Measurements from ENCODE around the gene MGARP.
"Not testable (repeated sequence)": the region's sequence is repeated elsewhere in the genome, so short reads cannot be mapped to it uniquely, and the experiment has no call there.

Gene MGARP

DNA sequence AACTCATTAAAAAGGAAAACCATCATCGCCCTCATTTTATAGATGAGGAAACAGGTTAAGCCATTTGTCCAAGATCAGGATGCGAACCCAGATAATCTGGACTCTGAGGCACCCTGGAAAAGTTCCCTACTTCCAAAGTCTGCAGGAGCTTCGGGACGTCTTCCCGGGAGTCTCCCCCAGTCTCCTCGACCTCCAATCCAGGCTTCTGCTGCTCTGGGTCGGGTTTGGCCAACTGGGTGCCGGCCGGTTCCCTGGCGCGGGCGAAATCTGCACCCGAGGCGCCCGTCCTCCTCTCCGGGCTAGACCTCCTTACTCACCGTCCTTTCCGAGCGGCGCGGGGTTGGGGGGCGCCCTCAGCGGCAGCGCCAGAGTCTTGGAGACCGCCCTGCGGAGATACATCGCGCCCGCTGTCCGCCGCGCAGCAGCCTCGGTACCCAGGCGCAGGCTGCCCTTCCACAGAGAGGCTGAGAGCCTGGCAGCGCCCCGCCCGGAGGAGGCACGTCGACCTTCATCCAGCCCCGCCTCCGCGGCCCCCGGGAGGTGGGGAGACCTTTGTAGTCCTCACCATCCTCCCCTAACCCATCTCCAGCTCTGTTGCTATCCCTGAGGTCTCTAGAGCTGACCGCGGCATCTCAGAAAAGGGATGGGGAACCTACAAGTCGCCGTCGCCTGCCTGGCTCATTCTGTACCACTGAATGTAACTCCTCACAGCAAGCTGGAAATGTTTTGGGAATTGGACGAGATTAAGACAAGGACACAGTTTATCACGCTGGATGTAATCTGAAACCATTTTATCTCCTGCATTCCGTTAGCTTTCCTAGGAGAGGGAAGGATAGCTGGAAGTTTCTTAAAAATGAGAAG, at the start of gene MGARP:
MGARP (minus strand) TSS at position 466 of the 861 bp plus-strand sequence; CDS start at position 399, 67 bp downstream.
- in situ Hi-C loops (cut with HindIII; ENCODE audit: low pct_ligation_motif_present, low pct_unique_long_range_greater_than_20kb, low sequenced_read_pairs) = no loop called here
- peak; percentile 33 for DNase-seq

DNA sequence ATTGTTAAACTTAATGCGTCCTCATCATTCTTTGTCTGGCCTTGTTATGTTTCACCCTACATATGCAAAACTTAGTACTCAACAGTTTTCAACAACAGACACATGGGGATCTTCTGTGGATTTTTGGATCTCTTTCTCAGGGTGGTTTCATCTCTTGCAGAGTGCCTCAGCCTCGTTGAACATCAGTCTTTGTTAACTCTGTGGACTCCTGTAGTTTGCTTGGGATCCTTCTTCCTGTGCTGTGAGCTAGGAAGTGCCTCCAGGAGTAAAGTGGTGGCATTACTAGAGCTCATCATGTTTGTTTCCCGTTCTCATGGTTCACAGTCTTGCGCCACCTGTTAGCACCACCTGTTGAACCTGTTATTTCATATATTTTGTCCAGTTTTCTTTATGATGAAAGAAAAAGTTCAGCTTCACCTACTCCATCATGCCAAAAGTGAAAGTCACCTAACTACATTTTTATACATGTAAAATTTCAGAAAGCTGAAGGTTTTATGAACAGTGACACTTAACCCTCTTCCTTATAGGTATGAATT, 49.7 kb upstream of the MGARP start:
- no peak for DNase-seq
- in situ Hi-C loops (cut with HindIII; ENCODE audit: low pct_ligation_motif_present, low pct_unique_long_range_greater_than_20kb, low sequenced_read_pairs) = no loop called here

GRCh38 chr4:139324620-139325019, 44.6 kb upstream of the MGARP start:
- no peak for DNase-seq
- in situ Hi-C loops (cut with HindIII; ENCODE audit: low pct_ligation_motif_present, low pct_unique_long_range_greater_than_20kb, low sequenced_read_pairs) = no loop called here

DNA sequence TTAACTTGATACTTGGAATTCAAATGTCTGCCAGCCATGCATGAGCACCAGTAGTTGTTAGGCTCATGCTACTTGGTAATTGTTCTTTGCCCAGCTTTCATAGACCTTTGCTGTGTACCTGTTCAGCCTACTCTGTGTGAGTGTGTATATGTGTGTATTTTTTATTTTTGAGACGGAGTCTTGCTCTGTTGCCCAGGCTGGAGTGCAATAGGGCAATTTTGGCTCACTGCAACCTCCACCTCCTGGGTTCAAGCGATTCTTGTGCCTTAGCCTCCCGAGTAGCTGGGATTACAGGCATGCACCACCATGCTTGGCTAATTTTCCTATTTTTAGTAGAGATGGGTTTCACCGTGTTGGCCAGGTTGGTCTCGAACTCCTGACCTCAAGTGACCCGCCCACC, 42.5 kb upstream of the MGARP start:
- DNase-seq; in situ Hi-C loops (cut with HindIII; ENCODE audit: low pct_ligation_motif_present, low pct_unique_long_range_greater_than_20kb, low sequenced_read_pairs): not testable (repeated sequence)

- DNase-seq; in situ Hi-C loops (cut with HindIII; ENCODE audit: low pct_ligation_motif_present, low pct_unique_long_range_greater_than_20kb, low sequenced_read_pairs): not testable (repeated sequence)
Measured at GRCh38 chr4:139322070-139322469, 42.0 kb upstream of the MGARP start.

GRCh38 chr4:139319571-139319970, 39.5 kb upstream of the MGARP start:
- DNase-seq = no peak
- in situ Hi-C loops (cut with HindIII; ENCODE audit: low pct_ligation_motif_present, low pct_unique_long_range_greater_than_20kb, low sequenced_read_pairs) = no loop called here

DNA sequence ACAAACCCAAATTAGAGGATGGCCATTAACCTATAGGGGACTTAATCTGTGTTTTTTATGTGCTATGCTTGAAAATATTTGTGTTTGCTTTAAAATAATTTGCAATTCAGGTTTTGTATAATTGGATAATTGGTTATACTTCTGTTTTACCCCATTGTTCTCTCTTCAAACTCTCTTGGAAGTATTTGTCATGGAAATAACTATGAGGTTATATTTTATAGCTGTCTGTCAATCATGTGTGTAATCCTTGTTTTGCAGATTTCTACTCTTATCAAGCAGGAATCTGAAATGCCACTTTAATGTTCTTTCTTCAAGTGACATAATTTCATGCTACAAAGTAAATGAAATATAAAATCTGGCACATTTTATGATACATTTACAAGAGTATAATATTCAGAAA, 37.6 kb upstream of the MGARP start:
- DNase-seq = no peak
- in situ Hi-C loops (cut with HindIII; ENCODE audit: low pct_ligation_motif_present, low pct_unique_long_range_greater_than_20kb, low sequenced_read_pairs) = no loop called here

GRCh38 chr4:139316733-139317132, 36.7 kb upstream of the MGARP start:
- no peak for DNase-seq
- in situ Hi-C loops (cut with HindIII; ENCODE audit: low pct_ligation_motif_present, low pct_unique_long_range_greater_than_20kb, low sequenced_read_pairs) = no loop called here

- in situ Hi-C loops (cut with HindIII; ENCODE audit: low pct_ligation_motif_present, low pct_unique_long_range_greater_than_20kb, low sequenced_read_pairs) = no loop called here
- no peak for DNase-seq
Measured at GRCh38 chr4:139315221-139315675, 35.2 kb upstream of the MGARP start.

DNA sequence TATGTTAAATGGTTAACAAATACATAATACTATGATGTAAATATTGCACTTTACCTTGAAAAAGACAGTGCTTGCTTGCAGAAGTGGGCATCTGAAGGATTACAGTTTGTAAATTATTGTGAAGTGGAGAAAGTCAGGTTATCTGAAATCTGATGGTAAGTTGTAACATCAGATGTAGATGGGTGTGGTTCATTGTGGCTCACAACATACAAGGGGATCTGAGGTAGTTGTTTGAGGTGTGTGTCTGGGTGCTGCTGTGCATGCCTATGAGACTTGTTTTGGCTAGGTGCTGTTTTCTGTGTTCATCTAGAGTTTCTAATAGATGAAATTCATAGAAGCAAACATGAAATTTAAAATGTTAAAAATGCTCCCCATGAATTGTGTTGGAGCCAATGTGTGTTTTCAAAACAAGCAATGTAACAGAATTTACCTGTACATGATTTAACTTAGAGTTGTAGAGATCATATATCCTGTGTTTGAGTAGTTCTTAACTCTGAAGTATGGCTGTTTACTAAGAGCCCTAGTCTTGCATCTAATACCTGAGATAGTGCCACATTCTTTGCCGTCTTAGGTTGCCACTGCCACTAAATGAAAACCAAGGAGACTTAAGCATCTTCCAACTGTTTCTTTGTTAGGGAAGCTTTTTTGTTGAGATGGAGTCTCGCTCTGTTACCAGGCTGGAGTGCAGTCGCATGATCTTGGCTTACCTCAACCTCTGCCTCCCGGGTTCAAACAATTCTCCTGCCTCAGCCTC, 34.2 kb upstream of the MGARP start:
- DNase-seq = no peak

GRCh38 chr4:139313414-139313813, 33.4 kb upstream of the MGARP start:
- in situ Hi-C loops (cut with HindIII; ENCODE audit: low pct_ligation_motif_present, low pct_unique_long_range_greater_than_20kb, low sequenced_read_pairs); DNase-seq: not testable (repeated sequence)

More for the DNA sequence above, 34.2 kb upstream of the MGARP start:
- in situ Hi-C loops (cut with HindIII; ENCODE audit: low pct_ligation_motif_present, low pct_unique_long_range_greater_than_20kb, low sequenced_read_pairs) = no loop called here

DNA sequence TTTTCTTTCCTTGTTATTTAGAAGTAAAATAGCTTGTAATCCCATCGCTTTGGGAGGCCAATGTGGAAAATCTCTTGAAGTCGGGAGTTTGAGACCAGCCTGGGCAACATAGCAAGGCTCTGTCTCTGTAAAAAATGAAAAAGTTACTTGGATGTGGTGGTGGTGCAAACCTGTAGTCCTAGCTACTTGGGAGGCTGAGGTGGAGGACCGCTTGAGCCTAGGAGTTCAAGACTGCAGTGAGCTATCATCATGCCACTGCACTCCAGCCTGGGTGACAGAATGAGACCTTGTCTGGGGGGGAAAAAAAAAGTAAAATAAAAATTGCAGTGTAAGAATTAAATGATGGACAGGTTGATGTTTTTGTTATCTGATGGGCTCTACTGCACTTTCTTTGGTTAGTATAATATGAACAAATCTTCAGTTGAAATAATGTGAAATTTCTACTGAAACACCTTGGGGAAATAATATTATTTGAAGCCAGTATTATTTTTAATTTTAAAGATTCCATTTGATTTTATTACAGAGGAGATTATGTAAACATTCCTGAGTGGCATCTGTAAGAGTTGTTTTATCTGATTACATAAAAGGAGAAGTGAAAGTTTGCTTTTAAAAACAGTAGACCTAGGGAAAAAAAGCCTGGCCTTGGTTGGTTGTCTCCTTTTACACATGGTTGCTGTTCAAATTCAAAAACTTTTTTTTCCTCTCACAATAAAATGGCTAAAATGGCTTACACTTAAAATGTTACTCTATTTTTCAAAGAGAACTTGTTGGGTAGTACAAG, 32.7 kb upstream of the MGARP start:
- no peak for DNase-seq
- in situ Hi-C loops (cut with HindIII; ENCODE audit: low pct_ligation_motif_present, low pct_unique_long_range_greater_than_20kb, low sequenced_read_pairs) = no loop called here

DNA sequence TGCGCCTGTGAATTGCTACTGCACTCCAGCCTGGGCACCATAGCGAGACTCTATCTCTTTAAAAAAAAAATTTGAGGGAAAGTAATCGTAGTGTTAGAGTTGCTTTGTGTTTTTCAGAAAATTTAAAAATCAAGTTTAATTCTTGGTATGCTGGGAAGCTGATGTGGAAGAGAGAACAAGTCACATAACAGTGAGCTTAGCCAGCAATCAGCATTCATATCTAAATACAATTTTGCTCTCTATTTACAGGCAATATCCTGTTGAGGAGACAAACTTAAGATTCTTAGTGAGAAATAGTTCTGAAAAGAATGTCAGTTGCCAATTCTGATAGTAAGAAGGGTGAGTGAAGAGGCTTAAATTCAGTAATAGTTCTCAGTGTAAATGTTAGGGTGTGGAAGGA, 31.9 kb upstream of the MGARP start:
- in situ Hi-C loops (cut with HindIII; ENCODE audit: low pct_ligation_motif_present, low pct_unique_long_range_greater_than_20kb, low sequenced_read_pairs) = no loop called here
- no peak for DNase-seq

GRCh38 chr4:139304920-139305319, 24.9 kb upstream of the MGARP start:
- in situ Hi-C loops (cut with HindIII; ENCODE audit: low pct_ligation_motif_present, low pct_unique_long_range_greater_than_20kb, low sequenced_read_pairs) = no loop called here
- DNase-seq = no peak

- in situ Hi-C loops (cut with HindIII; ENCODE audit: low pct_ligation_motif_present, low pct_unique_long_range_greater_than_20kb, low sequenced_read_pairs) = no loop called here
- peak; percentile 56 for DNase-seq
Measured at GRCh38 chr4:139301821-139302611, 22.0 kb upstream of the MGARP start, which contains the start of gene NDUFC1. Gene NDUFC1 (minus strand): TSS chr4:139302477. CDS start chr4:139295798, 6,679 bp downstream.

DNA sequence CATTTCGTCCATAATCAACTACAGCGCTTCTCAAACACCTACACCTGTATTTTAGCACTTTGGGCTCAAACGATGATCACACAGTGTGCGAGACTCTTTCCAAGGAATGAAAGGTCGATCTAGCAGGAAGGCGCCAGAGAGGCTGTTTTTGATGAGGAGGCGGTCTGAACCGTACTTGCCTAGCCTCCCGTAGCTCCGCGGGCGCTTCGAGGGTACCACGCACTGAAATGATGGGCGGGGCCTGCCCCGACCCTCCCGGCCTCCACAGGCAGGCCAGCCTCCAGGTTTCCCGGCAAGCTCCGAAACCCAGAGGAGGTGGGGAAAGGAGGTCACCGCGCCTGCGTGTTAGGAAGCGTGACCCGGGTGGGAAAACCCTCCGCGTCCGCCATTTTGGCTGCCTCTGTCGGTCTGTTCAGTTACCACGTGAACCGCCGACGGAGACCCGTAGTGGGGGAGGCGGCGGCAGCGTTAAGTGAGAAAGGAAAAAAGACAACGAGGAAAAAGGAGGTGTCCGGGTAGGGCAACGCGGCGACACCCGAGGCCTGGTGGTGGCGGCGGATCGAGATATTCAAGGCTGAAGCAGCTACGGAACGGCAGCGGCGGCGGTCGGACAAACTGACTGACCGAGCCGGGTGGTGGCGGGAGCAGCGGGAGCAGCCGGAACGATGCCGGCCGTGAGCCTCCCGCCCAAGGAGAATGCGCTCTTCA, 21.2 kb upstream of the MGARP start, which contains the start of gene NAA15:
NAA15 (plus strand) TSS at position 393 of the 708 bp plus-strand sequence; CDS start at position 666, 273 bp downstream.
- DNase-seq = peak; percentile 98
- in situ Hi-C loops (cut with HindIII; ENCODE audit: low pct_ligation_motif_present, low pct_unique_long_range_greater_than_20kb, low sequenced_read_pairs) = no loop called here
